ENCODE measurements around the gene RXRB. TPM values are rescaled to one million over a fixed set of nuclear protein-coding genes. Genes with fewer than 3 reads are reported as not detected.

The RXRB gene
- total RNA-seq, 1 donor from 2014 or later, result 21.6 TPM

GRCh38 chr6:33206027-33206863, 5.8 kb upstream of the RXRB start:
- H3K4me1 ChIP-seq, result peaks cover 5 to 37% of the 10 kb centered on the region in 2 donors
- intact Hi-C loops (cut with DNase I), result loop anchor here (5.0 kb wide), 2 partner anchors 186 to 206 kb away; partner anchors contain the start of genes KIFC1 and PHF1
- no peak for TF ChIP-seq CTCF (IDR thresholded peaks at IDR 0.05)
- H3K4me3 ChIP-seq, result no peak overlapping the region
- no peak overlapping the region for H3K27ac ChIP-seq
- peaks cover 18 to 32% of the 10 kb centered on the region in 2 donors for H3K36me3 ChIP-seq
- no peaks in the 10 kb centered on the region for H3K9me3 ChIP-seq
- DNase-seq (ENCODE audit: low spot score in 2 of 2), result peak in 1 of 2 donors; percentile 48
- H3K27me3 ChIP-seq, result no peaks in the 10 kb centered on the region

- no peak overlapping the region for H3K27ac ChIP-seq
Observed at GRCh38 chr6:33205191-33206026, 4.9 kb upstream of the RXRB start.

GRCh38 chr6:33204415-33205190, 4.1 kb upstream of the RXRB start, which contains the start of gene HSD17B8:
HSD17B8 (plus strand) TSS chr6:33204655; CDS start chr6:33204669, 14 bp downstream.
- no peak within 1 kb of the TSS for H3K27ac ChIP-seq
- peak within 1 kb of the TSS; percentile 49 to 59 for H3K4me3 ChIP-seq
- peak; percentile 76 to 97 for DNase-seq (ENCODE audit: low spot score in 2 of 2)
- no peaks in the 10 kb centered on the region for H3K27me3 ChIP-seq
- TF ChIP-seq CTCF (IDR thresholded peaks at IDR 0.05), result no peak
- H3K36me3 ChIP-seq, result peaks cover 18 to 22% of the 10 kb centered on the region in 2 donors
- H3K9me3 ChIP-seq, result no peaks in the 10 kb centered on the region
- intact Hi-C loops (cut with DNase I), result loop anchor here (5.0 kb wide), 4 partner anchors 113 to 232 kb away; partner anchors contain the start of genes KIFC1, PHF1 and ZBTB22
- peaks cover 6 to 37% of the 10 kb centered on the region in 2 donors for H3K4me1 ChIP-seq

More at GRCh38 chr6:33205191-33206026, 4.9 kb upstream of the RXRB start:
- peak in 1 of 2 donors; percentile 55 for DNase-seq (ENCODE audit: low spot score in 2 of 2)
- no peak for TF ChIP-seq CTCF (IDR thresholded peaks at IDR 0.05)
- H3K27me3 ChIP-seq, result no peaks in the 10 kb centered on the region
- H3K9me3 ChIP-seq, result no peaks in the 10 kb centered on the region
- H3K36me3 ChIP-seq, result peaks cover 18 to 31% of the 10 kb centered on the region in 2 donors
- peak overlapping the region; percentile 49 to 59 for H3K4me3 ChIP-seq
- H3K4me1 ChIP-seq, result peaks cover 6 to 37% of the 10 kb centered on the region in 2 donors
- intact Hi-C loops (cut with DNase I), result loop anchor here (5.0 kb wide), 2 partner anchors 187 to 207 kb away; partner anchors contain the start of genes KIFC1 and PHF1

GRCh38 chr6:33204165-33204414, 3.6 kb upstream of the RXRB start:
- Histone ChIP-seq H3K4me1 (peaks cover 9 to 39% of the 10 kb centered on the region in 2 donors), H3K27ac (no peak overlapping the region), H3K36me3 (peaks cover 18 to 21% of the 10 kb centered on the region in 2 donors), H3K9me3 (no peaks in the 10 kb centered on the region), H3K27me3 (no peaks in the 10 kb centered on the region), H3K4me3 (peak overlapping the region; percentile 49 to 59)
- intact Hi-C loops (cut with DNase I), result loop anchor here (5.0 kb wide), 2 partner anchors 113 to 232 kb away; partner anchors contain the start of gene ZBTB22
- DNase-seq (ENCODE audit: low spot score in 2 of 2), result no peak
- no peak for TF ChIP-seq CTCF (IDR thresholded peaks at IDR 0.05)
